Activated CD4-positive, alpha-beta T cell treated with anti-CD3 and anti-CD28 coated beads for 36 hours (primary cell): Measurements from ENCODE around the gene SFMBT2. TPM values are rescaled to one million over a fixed set of nuclear protein-coding genes. Genes with fewer than 3 reads are reported as not detected.

Experiments
- ATAC-seq: fragments of 200-7000 bp; cut with Tn5 transposase; one replicate; pipeline ENCODE4 v1.10.0; 2021; ENCODE audit warnings: mild to moderate bottlenecking, moderate library complexity
- CTCF ChIA-PET: fragments of 350-600 bp; sonication (Branson Sonifier 250); formaldehyde crosslinking; loops from one replicate; lab custom pipeline; 2021; ENCODE audit warnings: antibody characterized with exemption; lab: Charles Lee
- POLR2A ChIA-PET: fragments of 350-600 bp; sonication (Branson Sonifier 250); formaldehyde crosslinking; loops from one replicate; lab custom pipeline; 2021; ENCODE audit warnings: antibody characterized with exemption, inconsistent platforms; lab: Charles Lee
- DNase-seq: peaks from one replicate; pipeline ENCODE4 v3.0.0-alpha.2; 2020
- H3K27ac Mint-ChIP-seq: one replicate; pipeline ENCODE4 v1.8.0; 2021; ENCODE audit warnings: mixed read lengths
- H3K27me3 Mint-ChIP-seq: one replicate; pipeline ENCODE4 v1.8.0; 2021; ENCODE audit warnings: mixed read lengths
- H3K36me3 Mint-ChIP-seq: one replicate; pipeline ENCODE4 v1.8.0; 2021; ENCODE audit warnings: low read depth, mixed read lengths
- H3K4me1 Mint-ChIP-seq: one replicate; pipeline ENCODE4 v1.8.0; 2021; ENCODE audit warnings: mixed read lengths
- H3K4me3 Mint-ChIP-seq: one replicate; pipeline ENCODE4 v1.8.0; 2021; ENCODE audit warnings: mild to moderate bottlenecking, moderate library complexity, mixed read lengths
- H3K9me3 Mint-ChIP-seq: one replicate; pipeline ENCODE4 v1.8.0; 2021; ENCODE audit warnings: low read depth, mixed read lengths
- intact Hi-C, 2 experiments: fragments of 100-400 bp; cut with DNase I in 1 of 2; cut with micrococcal nuclease in 1 of 2; formaldehyde crosslinking; loops; one replicate each; pipeline versions ENCODE4 v1.14.2 to v1.15.1; 2022 to 2024; cut with DNase I, micrococcal nuclease
- total RNA-seq, 2 experiments: library from RNA; stranded (reverse); gene quantifications; one replicate each; pipeline ENCODE4 v1.2.3, GENCODE V29; 2021

The SFMBT2 gene
- total RNA-seq, 2 experiments from 2014 or later, result 17.6 to 18.0 TPM

- ATAC-seq, result peak; percentile 60
- Mint-ChIP-seq H3K27me3 (no peaks in the 10 kb centered on the region), H3K27ac (peak overlapping the region; percentile 39), H3K9me3 (peaks cover 8% of the 10 kb centered on the region), H3K4me1 (peaks cover 63% of the 10 kb centered on the region), H3K36me3 (peaks cover 53% of the 10 kb centered on the region), H3K4me3 (no peak overlapping the region)
- intact Hi-C loops, result no loop called here
- POLR2A ChIA-PET, result no interaction called here
- no peak for DNase-seq
- CTCF ChIA-PET, result no interaction called here
Observed at GRCh38 chr10:7275761-7276440, 134.9 kb downstream of the SFMBT2 start.

- ATAC-seq (no peak), DNase-seq (no peak)
- H3K36me3 Mint-ChIP-seq, result peaks cover 56% of the 10 kb centered on the region
- no peak overlapping the region for H3K4me3 Mint-ChIP-seq
- intact Hi-C loops, result loop anchor here in 1 of 2 experiments (5.0 kb wide), 1 partner anchor 43 kb away; no protein-coding TSS in a partner anchor
- no peaks in the 10 kb centered on the region for H3K27me3 Mint-ChIP-seq
- no peak overlapping the region for H3K27ac Mint-ChIP-seq
- ChIA-PET CTCF (interaction anchor here (1.0 kb wide), 2 partner anchors 15 to 16 kb away, joined by 3 to 4 read pairs; no protein-coding TSS in a partner anchor), POLR2A (interaction anchor here (0.7 kb wide), 2 partner anchors 134 to 399 kb away, joined by 3 to 5 read pairs; no protein-coding TSS in a partner anchor)
- peaks cover 8% of the 10 kb centered on the region for H3K9me3 Mint-ChIP-seq
- peaks cover 73% of the 10 kb centered on the region for H3K4me1 Mint-ChIP-seq
Observed at GRCh38 chr10:7274293-7274692, 136.5 kb downstream of the SFMBT2 start.

- peak; percentile 23 for DNase-seq
- intact Hi-C loops, result loop anchor here in 1 of 2 experiments (5.0 kb wide), 1 partner anchor 45 kb away; no protein-coding TSS in a partner anchor
- H3K27ac Mint-ChIP-seq, result peak overlapping the region; percentile 84
- H3K36me3 Mint-ChIP-seq, result peaks cover 52% of the 10 kb centered on the region
- CTCF ChIA-PET, result interaction anchor here (0.9 to 1.1 kb wide), 7 partner anchors 15 to 353 kb away, joined by 3 to 4 read pairs (median 3); no protein-coding TSS in a partner anchor
- POLR2A ChIA-PET, result interaction anchor here (0.6 to 1.9 kb wide), 4 partner anchors 14 to 1258 kb away, joined by 3 to 5 read pairs (median 4); partner anchors contain the start of gene SFMBT2
- ATAC-seq, result peak; percentile 37
- H3K4me3 Mint-ChIP-seq, result peak overlapping the region; percentile 24
- peaks cover 81% of the 10 kb centered on the region for H3K4me1 Mint-ChIP-seq
- H3K27me3 Mint-ChIP-seq, result no peaks in the 10 kb centered on the region
- peaks cover 8% of the 10 kb centered on the region for H3K9me3 Mint-ChIP-seq
Observed at GRCh38 chr10:7272008-7272407, 138.8 kb downstream of the SFMBT2 start.

GRCh38 chr10:7269988-7270387 is 140.8 kb downstream of the SFMBT2 start:
- POLR2A ChIA-PET, result interaction anchor here (1.3 kb wide), 1 partner anchor 85 kb away, joined by 3 read pairs; no protein-coding TSS in a partner anchor
- ATAC-seq (no peak), DNase-seq (no peak)
- Mint-ChIP-seq H3K27me3 (no peaks in the 10 kb centered on the region), H3K27ac (peak overlapping the region; percentile 68), H3K4me1 (peaks cover 66% of the 10 kb centered on the region), H3K36me3 (peaks cover 39% of the 10 kb centered on the region), H3K9me3 (peaks cover 8% of the 10 kb centered on the region), H3K4me3 (no peak overlapping the region)
- CTCF ChIA-PET, result interaction anchor here (1.1 to 1.7 kb wide), 3 partner anchors 11 to 349 kb away, joined by 3 to 14 read pairs (median 4); no protein-coding TSS in a partner anchor
- intact Hi-C loops, result loop anchor here (1.0 to 10.0 kb wide), 7 partner anchors 13 to 1198 kb away; partner anchors contain the start of gene GATA3 (in 1 of the 2)

GRCh38 chr10:7267142-7267541 is 143.7 kb downstream of the SFMBT2 start:
- Mint-ChIP-seq H3K4me3 (no peak overlapping the region), H3K9me3 (peaks cover 8% of the 10 kb centered on the region), H3K4me1 (peaks cover 43% of the 10 kb centered on the region), H3K27me3 (no peaks in the 10 kb centered on the region), H3K27ac (peak overlapping the region; percentile 60), H3K36me3 (peaks cover 27% of the 10 kb centered on the region)
- CTCF ChIA-PET, result interaction anchor here (0.8 to 1.1 kb wide), 2 partner anchors 8 to 11 kb away, joined by 3 to 4 read pairs; no protein-coding TSS in a partner anchor
- ATAC-seq, result peak; percentile 32
- intact Hi-C loops, result loop anchor here (5.0 to 10.0 kb wide), 3 partner anchors 342 to 1195 kb away; partner anchors contain the start of gene GATA3 (in 1 of the 2)
- POLR2A ChIA-PET, result interaction anchor here (0.7 to 1.4 kb wide), 2 partner anchors 10 to 143 kb away, joined by 4 to 7 read pairs; partner anchors contain the start of gene SFMBT2
- DNase-seq, result peak; percentile 40

- Mint-ChIP-seq H3K9me3 (no peaks in the 10 kb centered on the region), H3K4me3 (no peak overlapping the region), H3K27me3 (no peaks in the 10 kb centered on the region), H3K36me3 (peaks cover 22% of the 10 kb centered on the region), H3K27ac (no peak overlapping the region), H3K4me1 (peaks cover 43% of the 10 kb centered on the region)
- DNase-seq, result no peak
- ATAC-seq, result no peak
- intact Hi-C loops, result loop anchor here (5.0 to 10.0 kb wide), 3 partner anchors 341 to 1193 kb away; partner anchors contain the start of gene GATA3 (in 1 of the 2)
- CTCF ChIA-PET, result no interaction called here
- POLR2A ChIA-PET, result no interaction called here
Observed at GRCh38 chr10:7265396-7266123, 145.3 kb downstream of the SFMBT2 start.

- ATAC-seq (no peak), DNase-seq (no peak)
- H3K27ac Mint-ChIP-seq, result no peak overlapping the region
Observed at GRCh38 chr10:7264313-7264756, 146.5 kb downstream of the SFMBT2 start.

GRCh38 chr10:7263616-7264015 is 147.2 kb downstream of the SFMBT2 start:
- no peak overlapping the region for H3K4me3 Mint-ChIP-seq

More at GRCh38 chr10:7264313-7264756, 146.5 kb downstream of the SFMBT2 start:
- H3K9me3 Mint-ChIP-seq, result no peaks in the 10 kb centered on the region
- ChIA-PET POLR2A (no interaction called here), CTCF (no interaction called here)
- no peak overlapping the region for H3K4me3 Mint-ChIP-seq
- no peaks in the 10 kb centered on the region for H3K27me3 Mint-ChIP-seq
- H3K36me3 Mint-ChIP-seq, result peaks cover 14% of the 10 kb centered on the region
- intact Hi-C loops, result loop anchor here (10.0 kb wide), 2 partner anchors 340 to 790 kb away; partner anchors contain the start of gene GATA3 (in 1 of the 2)
- peaks cover 43% of the 10 kb centered on the region for H3K4me1 Mint-ChIP-seq

GRCh38 chr10:7261351-7261750 is 149.5 kb downstream of the SFMBT2 start:
- Mint-ChIP-seq H3K4me3 (no peak overlapping the region), H3K9me3 (no peaks in the 10 kb centered on the region), H3K27ac (no peak overlapping the region), H3K36me3 (peaks cover 13% of the 10 kb centered on the region), H3K4me1 (peaks cover 49% of the 10 kb centered on the region), H3K27me3 (no peaks in the 10 kb centered on the region)
- CTCF ChIA-PET, result no interaction called here
- no peak for ATAC-seq
- intact Hi-C loops, result loop anchor here (2.0 to 10.0 kb wide), 3 partner anchors 147 to 793 kb away; partner anchors contain the start of gene GATA3 (in 1 of the 2)
- POLR2A ChIA-PET, result no interaction called here
- no peak for DNase-seq

More at GRCh38 chr10:7263616-7264015, 147.2 kb downstream of the SFMBT2 start:
- POLR2A ChIA-PET, result no interaction called here
- intact Hi-C loops, result loop anchor here (10.0 kb wide), 2 partner anchors 339 to 791 kb away; partner anchors contain the start of gene GATA3 (in 1 of the 2)
- DNase-seq (no peak), ATAC-seq (no peak)
- Mint-ChIP-seq H3K27me3 (no peaks in the 10 kb centered on the region), H3K9me3 (no peaks in the 10 kb centered on the region), H3K36me3 (peaks cover 14% of the 10 kb centered on the region), H3K27ac (peak overlapping the region; percentile 21), H3K4me1 (peaks cover 43% of the 10 kb centered on the region)
- CTCF ChIA-PET, result no interaction called here

- POLR2A ChIA-PET, result no interaction called here
- H3K27ac Mint-ChIP-seq, result no peak overlapping the region
- CTCF ChIA-PET, result no interaction called here
- ATAC-seq (no peak), DNase-seq (peak; percentile 44)
- peaks cover 53% of the 10 kb centered on the region for H3K4me1 Mint-ChIP-seq
- H3K9me3 Mint-ChIP-seq, result no peaks in the 10 kb centered on the region
- peaks cover 15% of the 10 kb centered on the region for H3K36me3 Mint-ChIP-seq
- no peak overlapping the region for H3K4me3 Mint-ChIP-seq
- no peaks in the 10 kb centered on the region for H3K27me3 Mint-ChIP-seq
- intact Hi-C loops, result loop anchor here (1.0 to 10.0 kb wide), 4 partner anchors 147 to 794 kb away; partner anchors contain the start of gene GATA3 (in 1 of the 2)
Observed at GRCh38 chr10:7260912-7261311, 149.9 kb downstream of the SFMBT2 start.
